GM12878 (cell line): ENCODE measurements around the gene SMIM14. TPM values are rescaled to one million over a fixed set of nuclear protein-coding genes. Genes with fewer than 3 reads are reported as not detected.

ENCODE experiments used
- ATAC-seq: fragments of 200-7000 bp; cut with Tn5 transposase; 3 replicates; pipeline ENCODE4 v1.9.1; 2020; ENCODE audit warnings: mild to moderate bottlenecking, moderate library complexity
- BruUV-seq: library from RNA; stranded (reverse); fragments of 400-500 nt; replicated peaks from 2 replicates; lab custom pipeline; 2021; lab: Mats Ljungman, UMichigan
- CTCF ChIA-PET: fragments of 300-600 bp; sonication (Branson Sonifier 250); formaldehyde crosslinking; extraction: SDS; loops from one replicate; lab custom pipeline; 2021; ENCODE audit warnings: inconsistent platforms; lab: Yijun Ruan, JAX
- POLR2A ChIA-PET: fragments of 350-600 bp; formaldehyde crosslinking; extraction: SDS; loops from one replicate; lab custom pipeline; 2021; ENCODE audit warnings: inconsistent platforms; lab: Charles Lee
- RAD21 ChIA-PET: fragments of 300-600 bp; sonication (Branson Sonifier 250); formaldehyde crosslinking; loops from one replicate; lab custom pipeline; 2023; ENCODE audit warnings: antibody characterized with exemption; ENCODE audit not compliant: unreplicated experiment; lab: Charles Lee
- SMC1A ChIA-PET: fragments of 300-600 bp; sonication (Branson Sonifier 250); formaldehyde crosslinking; loops from one replicate; lab custom pipeline; 2023; ENCODE audit not compliant: unreplicated experiment, uncharacterized antibody; lab: Charles Lee
- DNase-seq: peaks from one replicate; pipeline ENCODE4 v3.0.0-alpha.2; 2011; ENCODE audit warnings: low read depth, low spot score
- FAIRE-seq: peaks from 3 replicates; lab custom pipeline; 2011; peaks lifted over from hg19 to GRCh38; lab: Jason Lieb, UNC
- H2AFZ ChIP-seq: 2 replicates; pipeline ENCODE4 v1.6.0; 2011; ENCODE audit warnings: low read depth, low read length, control low read depth; ENCODE audit not compliant: control insufficient read depth
- H3K27ac ChIP-seq: 2 replicates; pipeline ENCODE4 v1.5.1; 2011; ENCODE audit warnings: control low read depth; ENCODE audit not compliant: control insufficient read depth, insufficient read depth
- H3K27me3 ChIP-seq, 2 experiments: replicated peaks in 1 of 2; 2 replicates each; pipeline versions ENCODE4 v1.6.0 to v1.6.1; 2011; ENCODE audit warnings: low read length in 1 of 2; ENCODE audit not compliant: control insufficient read depth in 2 of 2, insufficient read depth in 2 of 2
- H3K36me3 ChIP-seq, 2 experiments: 2 replicates each; pipeline ENCODE4 v1.5.1; 2011; ENCODE audit warnings: low read length in 1 of 2; ENCODE audit not compliant: control insufficient read depth in 2 of 2, insufficient read depth in 2 of 2
- H3K4me1 ChIP-seq: 2 replicates; pipeline ENCODE4 v1.6.1; 2011; ENCODE audit warnings: mild to moderate bottlenecking, low read length, moderate library complexity, mixed read lengths; ENCODE audit not compliant: control insufficient read depth, insufficient read depth
- H3K4me2 ChIP-seq: 2 replicates; pipeline ENCODE4 v1.6.0; 2011; ENCODE audit warnings: control low read depth; ENCODE audit not compliant: control insufficient read depth, insufficient read depth
- H3K4me3 ChIP-seq: fragments of 200-600 bp; sonication (generic); 2 replicates; pipeline ENCODE4 v1.5.1; 2016
- H3K79me2 ChIP-seq: 2 replicates; pipeline ENCODE4 v1.6.0; 2011; ENCODE audit warnings: low read length; ENCODE audit not compliant: control insufficient read depth, insufficient read depth
- H3K9ac ChIP-seq: 2 replicates; pipeline ENCODE4 v1.8.0; 2011; ENCODE audit warnings: low read length, control low read depth, mixed read lengths; ENCODE audit not compliant: control insufficient read depth, insufficient read depth
- H3K9me3 ChIP-seq: replicated peaks from 3 replicates; pipeline ENCODE4 v1.5.1; 2011; ENCODE audit warnings: mild to moderate bottlenecking, low read length; ENCODE audit not compliant: control insufficient read depth, insufficient read depth
- H4K20me1 ChIP-seq: 2 replicates; pipeline ENCODE4 v1.6.0; 2011; ENCODE audit not compliant: control insufficient read depth, insufficient read depth
- BCL11A ChIP-seq: IDR thresholded peaks from 2 replicates; pipeline ENCODE4 v1.6.1; 2011; ENCODE audit warnings: low read depth, low read length
- BRCA1 ChIP-seq: IDR thresholded peaks from 2 replicates; pipeline ENCODE4 v1.6.1; 2011; ENCODE audit warnings: low read depth, low read length, improper control_type of control experiment
- CUX1 ChIP-seq: IDR thresholded peaks from 2 replicates; pipeline ENCODE4 v1.6.1; 2012; ENCODE audit warnings: improper control_type of control experiment, low read depth, low read length; ENCODE audit not compliant: insufficient replicate concordance
- ETV6 ChIP-seq, 2 experiments: fragments of 450-650 bp in 1 of 2; IDR thresholded peaks in 1 of 2; conservative IDR thresholded peaks in 1 of 2; 2 replicates each; pipeline ENCODE4 v1.6.1; 2014; ENCODE audit warnings: antibody characterized with exemption in 1 of 2, borderline replicate concordance in 1 of 2, low read depth in 1 of 2, mild to moderate bottlenecking in 1 of 2, moderate library complexity in 1 of 2
- PML ChIP-seq: IDR thresholded peaks from 2 replicates; pipeline ENCODE4 v1.6.1; 2012; ENCODE audit warnings: low read length, inconsistent platforms
- RB1 ChIP-seq: fragments of 450-650 bp; formaldehyde crosslinking; IDR thresholded peaks from 2 replicates; pipeline ENCODE4 v1.6.1; 2017; ENCODE audit warnings: mild to moderate bottlenecking, borderline replicate concordance
- RUNX3 ChIP-seq: IDR thresholded peaks from 2 replicates; pipeline ENCODE4 v1.6.1; 2012; ENCODE audit warnings: low read length, inconsistent platforms
- ZNF274 ChIP-seq: IDR thresholded peaks from one replicate; pipeline ENCODE4 v1.8.0; 2011; ENCODE audit not compliant: insufficient read length, insufficient read depth
- ZSCAN29 ChIP-seq: fragments of 450-650 bp; IDR thresholded peaks from 2 replicates; pipeline ENCODE4 v1.6.1; 2017; ENCODE audit warnings: mild to moderate bottlenecking, moderate library complexity
- WGBS: methylation state at CpG from one replicate; pipeline ENCODE4 v1.1.6; 2016; ENCODE audit warnings: low lambda C conversion rate; ENCODE audit not compliant: insufficient replicate concordance, insufficient coverage; ENCODE audit errors: missing lambda C conversion rate; 5-methylcytosine and 5-hydroxymethylcytosine counted together
- in situ Hi-C: fragments of 300-500 bp; cut with MboI; formaldehyde crosslinking; loops from 9 replicates; pipeline ENCODE4 v1.14.3; 2018; ENCODE audit warnings: mixed read lengths
- intact Hi-C: fragments of 100-400 bp; cut with micrococcal nuclease; formaldehyde crosslinking; loops from one replicate; pipeline ENCODE4 v1.14.2; 2022; ENCODE audit not compliant: unreplicated experiment
- polyA plus RNA-seq, 11 experiments: library from polyadenylated mRNA; depleted of rRNA in 4 of 11; unstranded in 6 of 11; stranded (reverse) in 5 of 11; fragments of >200 nt; fragmentation: Nextera tagmentation in 4 of 11; fragmentation: Illumina TruSeq in 1 of 11; extraction: Ambion mirVana in 4 of 11; extraction: Trizol in 1 of 11; gene quantifications; 1 replicate in 1 of 11; 2 replicates in 10 of 11; pipeline versions ENCODE4 v1.2.1 to v1.2.3, GENCODE V29; 2011 to 2016; ENCODE audit warnings: inconsistent platforms in 2 of 11, missing spikeins in 2 of 11, low read depth in 1 of 11
- total RNA-seq, 4 experiments: library from RNA; depleted of rRNA in 3 of 4; stranded (reverse); fragments of >200 nt in 3 of 4; fragmentation: Illumina TruSeq in 1 of 4; extraction: Trizol in 1 of 4; gene quantifications; 2 replicates each; pipeline versions ENCODE4 v1.2.1 to v1.2.3, GENCODE V29; 2013 to 2021

SMIM14 gene
- total and polyA plus RNA-seq, 10 of the 15 experiments (the other 5 are each of a cell fraction or from before 2014, with no cell fraction given): 125 to 671 (median 188) TPM

GRCh38 chr4:39637221-39637585 lies 1.5 kb downstream of the SMIM14 start:
- intact Hi-C loops: loop anchor here (5.0 kb wide), 3 partner anchors 170 to 340 kb away; partner anchors contain the start of gene PDS5A
- peak overlapping the region; percentile 43 for H3K27ac ChIP-seq
- in situ Hi-C loops: loop anchor here (10.0 kb wide), 1 partner anchor 568 kb away; no protein-coding TSS in a partner anchor
- peak overlapping the region; percentile 73 for H2AFZ ChIP-seq
- H3K79me2 ChIP-seq: peaks cover 17% of the 10 kb centered on the region
- no TSS peak for BruUV-seq
- ChIA-PET SMC1A (interaction anchor here (0.7 to 9.7 kb wide), 15 partner anchors 8 to 338 kb away, joined by 3 to 109 read pairs (median 7); partner anchors contain the start of gene UGDH), POLR2A (interaction anchor here (1.1 to 10.7 kb wide), 8 partner anchors 11 to 168 kb away, joined by 4 to 129 read pairs (median 7); partner anchors contain the start of gene UGDH), RAD21 (interaction anchor here (0.7 to 13.2 kb wide), 11 partner anchors 13 to 419 kb away, joined by 3 to 217 read pairs (median 6); partner anchors contain the start of genes N4BP2 and UGDH), CTCF (interaction anchor here (0.9 to 2.2 kb wide), 8 partner anchors 9 to 338 kb away, joined by 3 to 9 read pairs (median 5); no protein-coding TSS in a partner anchor)
- peaks cover 5% of the 10 kb centered on the region; the same call in 1 of the 2 replicates for H3K4me1 ChIP-seq
- WGBS: 0% methylated on average over 6 of the region's 6 CpGs
- peak overlapping the region; percentile 75 for H3K4me3 ChIP-seq
- no peak for FAIRE-seq
- no peak for DNase-seq
- no peaks in the 10 kb centered on the region for H3K27me3 ChIP-seq
- H3K36me3 ChIP-seq: no peaks in the 10 kb centered on the region
- ATAC-seq: peak; percentile 0; the same call in 2 of the 3 replicates
- H3K4me2 ChIP-seq: peak overlapping the region; percentile 71
- no peaks in the 10 kb centered on the region for H3K9me3 ChIP-seq
- H3K9ac ChIP-seq: peak overlapping the region; percentile 57
- no peaks in the 10 kb centered on the region for H4K20me1 ChIP-seq
- TF ChIP-seq RUNX3 (0 out of 2 replicates have a peak, but pooled peaks have one; percentile 18), ZSCAN29 (no peak), BCL11A (no peak), PML (0 out of 2 replicates have a peak, but pooled peaks have one; percentile 22)
- TF ChIP-seq, all 136 proteins: peak for 2

- Histone ChIP-seq H3K79me2 (peaks cover 17% of the 10 kb centered on the region), H3K4me3 (peak overlapping the region; percentile 75), H3K9me3 (no peaks in the 10 kb centered on the region), H3K4me1 (peaks cover 5% of the 10 kb centered on the region; the same call in 1 of the 2 replicates), H2AFZ (no peak overlapping the region), H3K9ac (no peak overlapping the region; the same call in 1 of the 2 replicates), H3K27me3 (no peaks in the 10 kb centered on the region), H3K4me2 (peak overlapping the region; percentile 71), H4K20me1 (no peaks in the 10 kb centered on the region), H3K27ac (peak overlapping the region; percentile 10), H3K36me3 (no peaks in the 10 kb centered on the region)
- peak; percentile 27 for ATAC-seq
- ChIA-PET SMC1A (interaction anchor here (1.2 to 9.7 kb wide), 7 partner anchors 13 to 339 kb away, joined by 3 to 109 read pairs (median 17); no protein-coding TSS in a partner anchor), RAD21 (interaction anchor here (1.4 to 13.2 kb wide), 4 partner anchors 12 to 170 kb away, joined by 3 to 217 read pairs (median 46); partner anchors contain the start of gene UGDH), POLR2A (interaction anchor here (2.8 to 10.7 kb wide), 3 partner anchors 11 to 24 kb away, joined by 19 to 129 read pairs (median 45); no protein-coding TSS in a partner anchor), CTCF (interaction anchor here (1.2 to 2.2 kb wide), 5 partner anchors 10 to 339 kb away, joined by 3 to 9 read pairs (median 6); no protein-coding TSS in a partner anchor)
- intact Hi-C loops: loop anchor here (1.0 to 5.0 kb wide), 4 partner anchors 19 to 341 kb away; partner anchors contain the start of gene PDS5A
- no peak for DNase-seq
- in situ Hi-C loops: loop anchor here (10.0 kb wide), 1 partner anchor 568 kb away; no protein-coding TSS in a partner anchor
- WGBS: 16% methylated on average over 6 of the region's 6 CpGs
- BruUV-seq: no TSS peak
- no peak for FAIRE-seq
- TF ChIP-seq ETV6 (conservative IDR thresholded peaks at IDR 0.05 in 1 of 2, IDR thresholded peaks at IDR 0.05 in 1 of 2; ENCODE audit: borderline replicate concordance in 1 of 2, low read depth in 1 of 2) (no peak), RB1 (no peak), CUX1 (no peak), ZNF274 (no peak), PML (no peak), BRCA1 (no peak)
Observed at GRCh38 chr4:39636531-39637184, 2.0 kb downstream of the SMIM14 start.
